ENCODE results near the gene IDH3A.

IDH3A gene

GRCh38 chr15:78204351-78205309 is 55.5 kb downstream of the IDH3A start:
- DNase-seq = no peak

GRCh38 chr15:78205337-78205736 is 56.2 kb downstream of the IDH3A start:
- DNase-seq = no peak

GRCh38 chr15:78205856-78206255 is 56.7 kb downstream of the IDH3A start:
- no peak for DNase-seq

GRCh38 chr15:78206326-78207109 is 57.4 kb downstream of the IDH3A start:
- no peak for DNase-seq

GRCh38 chr15:78207110-78207458 is 57.9 kb downstream of the IDH3A start:
- DNase-seq = no peak

GRCh38 chr15:78207641-78208340 is 58.6 kb downstream of the IDH3A start:
- DNase-seq = no peak

- no peak for DNase-seq
Measured at GRCh38 chr15:78208341-78208844, 59.2 kb downstream of the IDH3A start.

GRCh38 chr15:78208887-78209645 is 59.9 kb downstream of the IDH3A start:
- no peak for DNase-seq

GRCh38 chr15:78209646-78210348 is 60.6 kb downstream of the IDH3A start:
- DNase-seq = no peak

GRCh38 chr15:78210349-78210717 is 61.2 kb downstream of the IDH3A start:
- DNase-seq = no peak

- DNase-seq = no peak
Measured at GRCh38 chr15:78211189-78211921, 62.2 kb downstream of the IDH3A start.

GRCh38 chr15:78212008-78212407 is 62.8 kb downstream of the IDH3A start:
- no peak for DNase-seq

GRCh38 chr15:78212546-78213424 is 63.6 kb downstream of the IDH3A start:
- no peak for DNase-seq

GRCh38 chr15:78213425-78213750 is 64.2 kb downstream of the IDH3A start:
- DNase-seq = no peak

- DNase-seq = no peak
Measured at GRCh38 chr15:78213956-78214355, 64.8 kb downstream of the IDH3A start.

- DNase-seq = no peak
Measured at GRCh38 chr15:78216276-78217104, 67.3 kb downstream of the IDH3A start.

- no peak for DNase-seq
Measured at GRCh38 chr15:78220713-78221112, 71.6 kb downstream of the IDH3A start.

Measured in activated gamma-delta T cell (primary cell).